Spinal cord (tissue), 10 donors: ENCODE results near the gene RIPK1. TPM values are rescaled to one million over a fixed set of nuclear protein-coding genes. Genes with fewer than 3 reads are reported as not detected.
"Not testable (repeated sequence)": the region's sequence is repeated elsewhere in the genome, so short reads cannot be mapped to it uniquely, and the experiment has no call there.

Experiments
- DNase-seq, 6 donors: peaks; one replicate each; pipeline versions ENCODE4 v3.0.0 to v3.0.0-alpha.2; 2013 to 2015; ENCODE audit warnings: low spot score in 6 of 6, low read depth in 4 of 6
- H3K27ac ChIP-seq: one replicate; pipeline ENCODE4 v1.5.1; 2013; ENCODE audit warnings: low read depth, low read length, control low read depth
- H3K27me3 ChIP-seq: one replicate; pipeline ENCODE4 v1.6.1; 2013; ENCODE audit warnings: low read length; ENCODE audit not compliant: control insufficient read depth, insufficient read depth
- H3K36me3 ChIP-seq: one replicate; pipeline ENCODE4 v1.6.1; 2013; ENCODE audit warnings: low read length; ENCODE audit not compliant: control insufficient read depth, insufficient read depth
- H3K4me1 ChIP-seq: one replicate; pipeline ENCODE4 v1.6.1; 2013; ENCODE audit warnings: low read length; ENCODE audit not compliant: control insufficient read depth, insufficient read depth
- H3K4me3 ChIP-seq: one replicate; pipeline ENCODE4 v1.5.1; 2013; ENCODE audit warnings: low read depth, low read length, control low read depth
- H3K9me3 ChIP-seq: one replicate; pipeline ENCODE4 v1.6.1; 2013; ENCODE audit warnings: low read length; ENCODE audit not compliant: control insufficient read depth, insufficient read depth
- WGBS: methylation state at CpG from one replicate; pipeline ENCODE4 v1.1.5; 2013; ENCODE audit warnings: missing lambda C conversion rate; ENCODE audit not compliant: insufficient coverage; 5-methylcytosine and 5-hydroxymethylcytosine counted together
- polyA plus RNA-seq, 2 donors: library from polyadenylated mRNA; unstranded; fragments of 120-200 nt; gene quantifications; one replicate each; pipeline ENCODE4 v1.2.1, GENCODE V29; 2013; ENCODE audit not compliant: insufficient read length in 2 of 2
- total RNA-seq, 2 donors: library from RNA; depleted of rRNA in 1 of 2; stranded (reverse); fragments of 120-200 nt in 1 of 2; fragments of >200 nt in 1 of 2; gene quantifications; one replicate each; pipeline versions ENCODE4 v1.2.3 to v1.2.4, GENCODE V29; 2013 to 2014
- donor health status: healthy.

RIPK1 gene
- total and polyA plus RNA-seq, 4 donors: 15.7 to 25.5 (median 18.0) TPM

DNA sequence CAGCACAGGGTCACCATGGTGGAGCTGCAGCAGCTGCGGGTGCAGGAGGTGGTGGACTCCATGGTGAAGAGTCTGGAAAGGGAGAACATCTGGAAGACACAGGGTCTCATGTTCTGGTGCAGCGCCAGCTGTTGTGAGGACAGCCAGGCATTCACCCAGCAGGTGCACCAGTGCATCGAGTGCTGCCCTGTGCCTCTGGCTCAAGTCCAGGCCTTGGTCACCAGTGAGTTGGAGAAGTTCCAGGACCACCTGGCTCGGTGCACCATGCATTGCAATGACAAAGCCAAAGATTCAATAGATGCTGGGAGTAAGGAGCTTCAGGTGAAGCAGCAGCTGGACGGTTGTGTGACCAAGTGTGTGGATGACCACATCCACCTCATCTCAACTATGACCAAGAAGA, 22.9 kb upstream of the RIPK1 start:
- Histone ChIP-seq H3K4me1 (no peaks in the 10 kb centered on the region), H3K4me3 (no peak overlapping the region), H3K9me3 (no peaks in the 10 kb centered on the region), H3K27ac (no peak overlapping the region), H3K36me3 (no peaks in the 10 kb centered on the region), H3K27me3 (no peaks in the 10 kb centered on the region)
- 60% methylated on average over 3 of the region's 5 CpGs for WGBS
- DNase-seq: no peak

- H3K4me3 ChIP-seq: no peak overlapping the region
- no peak overlapping the region for H3K27ac ChIP-seq
- H3K36me3 ChIP-seq: no peaks in the 10 kb centered on the region
- no CpG with 5 or more reads among the region's 1 CpG for WGBS
- H3K4me1 ChIP-seq: no peaks in the 10 kb centered on the region
- DNase-seq: no peak
- H3K27me3 ChIP-seq: no peaks in the 10 kb centered on the region
- H3K9me3 ChIP-seq: no peaks in the 10 kb centered on the region
These were observed 22.5 kb upstream of the RIPK1 start for GRCh38 chr6:3045777-3046176.

DNA sequence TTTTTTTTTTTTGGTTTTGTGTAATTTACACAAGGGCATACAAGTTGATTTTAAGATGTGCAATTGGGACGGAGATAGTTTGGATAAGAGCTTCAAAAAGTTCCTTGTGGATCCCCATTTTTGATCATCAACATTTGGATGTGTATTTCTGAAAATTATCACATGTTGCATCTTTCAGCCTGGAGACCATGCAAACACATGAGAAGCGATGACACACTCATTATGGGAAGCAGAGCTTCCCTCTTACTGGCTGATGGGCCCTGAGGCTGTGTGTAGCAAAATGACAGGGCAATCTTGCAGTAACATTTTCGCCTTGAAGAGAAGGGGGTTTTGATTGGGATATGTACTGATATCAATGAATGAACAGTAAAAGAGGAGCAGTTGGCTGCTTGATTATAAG, 22.0 kb upstream of the RIPK1 start:
- Histone ChIP-seq H3K4me1 (no peaks in the 10 kb centered on the region), H3K27me3 (no peaks in the 10 kb centered on the region), H3K27ac (no peak overlapping the region), H3K4me3 (no peak overlapping the region), H3K36me3 (no peaks in the 10 kb centered on the region), H3K9me3 (no peaks in the 10 kb centered on the region)
- 100% methylated on average over 1 of the region's 3 CpGs for WGBS
- DNase-seq: no peak

GRCh38 chr6:3048009-3048408, 20.3 kb upstream of the RIPK1 start:
- 92% methylated on average over 3 of the region's 4 CpGs for WGBS
- H3K9me3 ChIP-seq, H3K27me3 ChIP-seq, H3K27ac ChIP-seq, DNase-seq, H3K36me3 ChIP-seq, H3K4me3 ChIP-seq, H3K4me1 ChIP-seq: not testable (repeated sequence)

- no peak for DNase-seq
- Histone ChIP-seq H3K36me3 (no peaks in the 10 kb centered on the region), H3K27ac (no peak overlapping the region), H3K9me3 (no peaks in the 10 kb centered on the region), H3K4me3 (peak overlapping the region; percentile 46), H3K4me1 (peaks cover 12% of the 10 kb centered on the region), H3K27me3 (peaks cover 7% of the 10 kb centered on the region)
- WGBS: 81% methylated on average over 16 of the region's 17 CpGs
These were observed 15.6 kb upstream of the RIPK1 start for GRCh38 chr6:3052481-3053230.

- WGBS: 47% methylated on average over 11 of the region's 11 CpGs
- no peaks in the 10 kb centered on the region for H3K36me3 ChIP-seq
- peaks cover 7% of the 10 kb centered on the region for H3K27me3 ChIP-seq
- H3K4me3 ChIP-seq: peak overlapping the region; percentile 46
- DNase-seq: no peak
- H3K4me1 ChIP-seq: peaks cover 12% of the 10 kb centered on the region
- H3K9me3 ChIP-seq: no peaks in the 10 kb centered on the region
- H3K27ac ChIP-seq: no peak overlapping the region
These were observed 15.1 kb upstream of the RIPK1 start for GRCh38 chr6:3053231-3053508.

DNA sequence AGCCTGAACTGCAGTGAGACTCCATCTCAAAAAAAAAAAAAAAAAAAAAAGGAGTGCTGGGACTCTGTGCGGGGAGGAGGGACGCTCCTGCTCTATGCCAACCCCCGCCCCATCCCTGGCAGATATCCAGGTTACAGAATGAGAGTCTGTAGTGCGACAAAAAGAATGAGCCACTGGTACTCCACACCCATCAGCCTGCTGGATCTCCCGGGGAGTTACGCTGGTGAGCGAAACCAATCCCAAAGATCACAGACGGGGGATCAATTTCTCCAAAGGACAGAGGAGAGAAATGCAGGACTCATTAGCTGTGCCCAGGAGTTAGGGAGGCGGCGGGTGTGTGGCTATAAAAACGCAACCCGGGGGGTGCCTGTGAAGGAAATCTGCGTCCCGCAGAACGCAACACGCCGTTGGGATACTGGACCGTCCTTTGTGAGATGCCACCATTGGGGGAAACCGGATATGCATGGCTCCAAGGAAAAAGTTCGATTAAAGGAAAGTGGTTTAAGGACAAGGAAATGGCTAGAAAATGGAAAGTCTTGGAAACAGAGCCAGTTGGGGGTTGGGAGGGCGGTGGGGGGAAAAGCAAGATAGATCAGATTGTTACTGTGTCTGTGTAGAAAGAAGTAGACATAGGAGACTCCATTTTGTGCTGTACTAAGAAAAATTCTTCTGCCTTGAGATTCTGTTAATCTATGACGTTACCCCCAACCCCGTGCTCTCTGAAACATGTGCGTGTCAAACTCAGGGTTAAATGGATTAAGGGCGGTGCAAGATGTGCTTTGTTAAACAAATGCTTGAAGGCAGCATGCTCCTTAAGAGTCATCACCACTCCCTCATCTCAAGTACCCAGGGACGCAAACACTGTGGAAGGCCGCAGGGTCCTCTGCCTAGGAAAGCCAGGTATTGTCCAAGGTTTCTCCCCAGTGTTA, 13.8 kb upstream of the RIPK1 start:
- 10% methylated on average over 18 of the region's 27 CpGs for WGBS
- peak in 3 of 6 donors; percentile 50 to 83 (median 80) for DNase-seq
- not testable (repeated sequence) for H3K9me3 ChIP-seq, H3K27me3 ChIP-seq, H3K36me3 ChIP-seq
- peak overlapping the region; percentile 46 for H3K4me3 ChIP-seq
- H3K4me1 ChIP-seq: peaks cover 12% of the 10 kb centered on the region
- peak overlapping the region; percentile 15 for H3K27ac ChIP-seq

- not testable (repeated sequence) for H3K27ac ChIP-seq, H3K9me3 ChIP-seq, DNase-seq, H3K27me3 ChIP-seq, H3K36me3 ChIP-seq, H3K4me3 ChIP-seq
- H3K4me1 ChIP-seq: peaks cover 12% of the 10 kb centered on the region
- no CpG with 5 or more reads among the region's 3 CpGs for WGBS
These were observed 13.2 kb upstream of the RIPK1 start for GRCh38 chr6:3055158-3055499.

GRCh38 chr6:3057063-3057770, 11.1 kb upstream of the RIPK1 start:
- H3K4me3 ChIP-seq: no peak overlapping the region
- H3K36me3 ChIP-seq: no peaks in the 10 kb centered on the region
- H3K9me3 ChIP-seq: no peaks in the 10 kb centered on the region
- no peak overlapping the region for H3K27ac ChIP-seq
- peaks cover 12% of the 10 kb centered on the region for H3K4me1 ChIP-seq
- H3K27me3 ChIP-seq: peaks cover 7% of the 10 kb centered on the region
- WGBS: 78% methylated on average over 6 of the region's 11 CpGs
- no peak for DNase-seq
